Activated CD4-positive, alpha-beta T cell treated with anti-CD3 and anti-CD28 coated beads, Interleukin-2, amount 50 U/mL, for 48 hours (primary cell): ENCODE results near the gene CACNA1C.

Source experiments
- DNase-seq, 2 experiments: peaks; one replicate each; pipeline ENCODE4 v3.0.0-alpha.2; 2020

CACNA1C gene

DNA sequence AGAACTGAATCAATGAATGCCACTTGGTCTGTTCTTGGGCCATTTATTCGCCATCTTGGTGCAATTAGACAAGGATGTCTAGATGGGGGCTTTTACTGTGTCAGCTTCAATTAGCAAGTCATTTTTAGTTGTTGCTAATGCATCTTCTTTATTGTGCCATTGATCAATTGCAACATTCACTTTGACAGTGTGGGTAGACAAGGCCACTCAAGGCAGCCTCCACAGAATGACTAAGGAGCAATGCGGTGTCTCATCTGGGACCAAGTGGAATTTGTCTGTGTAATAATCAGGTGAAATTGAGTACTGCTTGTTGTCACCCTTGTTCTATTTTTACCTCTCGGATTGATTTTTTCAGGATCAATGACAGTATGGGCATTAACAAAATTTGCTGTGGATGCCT lies 275.9 kb downstream of the CACNA1C start:
- DNase-seq = no peak

DNA sequence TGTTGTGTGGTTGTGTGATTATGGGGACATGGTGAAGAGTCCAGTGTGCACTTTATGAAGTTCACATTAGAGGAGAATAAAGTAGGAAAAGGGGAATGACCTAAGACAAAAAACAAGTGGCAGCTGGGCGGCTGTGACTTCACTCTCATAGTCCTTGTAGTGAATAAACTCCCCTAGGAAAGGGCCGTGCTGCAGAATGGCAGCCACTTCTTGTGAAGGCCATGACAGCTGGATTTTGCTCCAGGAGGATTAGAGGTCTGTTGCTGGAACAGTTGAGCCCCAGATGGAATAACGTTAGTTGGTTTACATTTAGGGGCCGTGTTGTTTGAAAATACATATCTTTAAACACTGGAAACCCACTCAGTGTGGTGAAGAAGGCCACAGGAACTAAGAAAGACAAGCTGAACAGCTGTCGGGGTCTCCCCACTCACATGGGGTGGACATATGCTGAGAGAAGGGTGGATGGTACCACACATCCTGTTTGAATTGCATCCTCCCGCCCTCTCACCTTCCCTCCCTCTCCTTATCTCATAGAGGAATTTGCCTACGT lies 276.9 kb downstream of the CACNA1C start:
- no peak for DNase-seq

GRCh38 chr12:2332236-2332635 lies 279.4 kb downstream of the CACNA1C start:
- DNase-seq = no peak

DNA sequence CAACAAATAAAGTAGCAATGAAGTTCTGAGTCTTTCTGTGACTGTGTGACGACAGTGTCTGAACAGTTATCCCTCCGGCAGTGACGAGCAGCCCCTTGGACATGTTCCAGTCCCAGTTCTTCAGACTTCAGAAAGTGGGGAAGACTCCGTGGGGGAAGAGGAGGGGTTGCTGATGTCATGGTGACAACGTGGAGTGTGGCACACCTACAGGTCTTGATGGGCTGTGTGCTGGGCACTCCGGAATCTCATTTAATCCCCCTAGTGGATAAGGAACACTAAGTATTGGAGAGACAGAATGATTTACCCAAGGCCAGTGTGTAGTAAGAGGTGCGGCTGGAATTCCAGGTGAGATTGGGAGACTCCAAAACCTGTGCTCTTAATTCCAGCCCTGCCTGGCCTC lies 280.2 kb downstream of the CACNA1C start:
- DNase-seq = no peak

GRCh38 chr12:2333491-2334195 lies 280.9 kb downstream of the CACNA1C start:
- no peak for DNase-seq

GRCh38 chr12:2334271-2334670 lies 281.5 kb downstream of the CACNA1C start:
- no peak for DNase-seq

- DNase-seq = no peak
Measured at GRCh38 chr12:2334689-2335088, 281.9 kb downstream of the CACNA1C start.

DNA sequence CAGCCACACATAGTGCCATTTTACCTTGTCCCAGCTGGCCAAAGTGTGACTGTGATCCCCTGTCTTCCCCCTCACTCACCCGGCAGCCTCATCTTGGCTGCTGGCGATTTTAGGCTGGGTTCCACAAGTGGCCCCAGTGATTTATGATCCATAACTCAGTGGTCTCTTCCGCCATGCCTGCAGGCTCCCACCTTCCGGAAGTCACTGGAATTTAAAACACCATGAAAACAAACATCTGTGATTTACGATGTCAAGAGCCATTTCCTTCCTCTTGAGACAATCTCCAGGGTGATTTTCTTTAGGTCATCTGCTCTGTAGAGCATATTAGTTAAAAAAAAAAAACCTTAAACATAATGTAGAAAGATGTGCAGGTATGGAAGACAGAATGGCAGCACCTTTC lies 282.3 kb downstream of the CACNA1C start:
- no peak for DNase-seq

- DNase-seq = no peak
Measured at GRCh38 chr12:2335513-2335912, 282.7 kb downstream of the CACNA1C start.

DNA sequence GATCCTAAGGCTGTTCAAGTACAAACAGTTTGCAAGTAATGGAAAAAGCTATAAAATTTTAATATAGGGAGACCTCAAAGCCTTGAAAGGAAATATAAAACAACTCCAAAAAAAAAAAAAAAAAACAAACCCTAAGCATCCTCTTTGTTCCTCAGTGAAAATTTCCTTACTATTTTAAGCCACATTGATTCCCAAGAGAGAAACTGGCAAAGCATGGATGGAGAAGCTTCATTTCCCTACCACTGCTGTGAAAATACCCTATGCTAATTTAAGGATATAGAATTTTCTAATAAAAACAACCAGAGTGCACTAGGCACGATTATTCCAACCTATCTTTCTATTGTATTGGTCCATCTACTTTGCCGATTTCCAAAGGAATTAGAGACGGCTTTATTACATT lies 283.1 kb downstream of the CACNA1C start:
- no peak for DNase-seq

- no peak for DNase-seq
Measured at GRCh38 chr12:2336409-2336829, 283.6 kb downstream of the CACNA1C start.

- DNase-seq = no peak
Measured at GRCh38 chr12:2337031-2338010, 284.5 kb downstream of the CACNA1C start.

GRCh38 chr12:2338381-2338780 lies 285.6 kb downstream of the CACNA1C start:
- DNase-seq = no peak

GRCh38 chr12:2338991-2339431 lies 286.2 kb downstream of the CACNA1C start:
- DNase-seq = no peak

DNA sequence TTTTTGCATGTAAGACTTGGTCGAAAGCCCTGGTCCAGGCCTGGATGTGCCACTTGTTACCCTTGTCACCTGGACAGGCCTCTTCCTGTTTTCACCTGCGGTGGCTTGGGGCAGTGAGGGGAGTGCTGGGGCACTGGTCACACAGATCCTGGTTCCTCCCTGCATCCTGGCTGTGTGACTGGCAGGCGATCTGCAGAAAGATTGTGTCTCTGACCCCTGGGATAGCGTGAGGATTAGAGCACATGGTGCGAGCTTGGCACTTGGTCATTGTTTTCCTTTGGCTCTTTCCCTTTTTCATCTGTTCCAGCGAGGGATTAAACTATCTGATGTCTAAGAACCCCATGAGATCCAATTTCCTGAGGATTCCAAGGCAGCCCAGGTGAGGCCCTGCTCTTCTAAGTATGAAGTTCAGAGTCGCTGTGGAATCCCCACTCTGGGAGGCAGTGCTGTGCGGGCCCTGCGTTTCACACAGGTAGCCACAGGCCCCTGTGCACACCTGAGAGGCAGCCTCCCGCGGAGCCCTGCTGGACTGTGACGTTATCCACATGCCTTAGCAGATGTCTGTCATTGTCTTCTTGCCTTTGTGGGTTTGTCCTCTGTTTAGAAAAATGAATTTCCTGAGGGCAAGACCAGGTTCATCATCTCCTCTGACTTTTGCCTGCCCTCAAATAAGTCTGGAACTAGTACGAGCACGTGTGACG lies 288.4 kb downstream of the CACNA1C start:
- DNase-seq = no peak

- DNase-seq = no peak
Measured at GRCh38 chr12:2341871-2342270, 289.1 kb downstream of the CACNA1C start.

- DNase-seq = no peak
Measured at GRCh38 chr12:2343681-2344080, 290.9 kb downstream of the CACNA1C start.

DNA sequence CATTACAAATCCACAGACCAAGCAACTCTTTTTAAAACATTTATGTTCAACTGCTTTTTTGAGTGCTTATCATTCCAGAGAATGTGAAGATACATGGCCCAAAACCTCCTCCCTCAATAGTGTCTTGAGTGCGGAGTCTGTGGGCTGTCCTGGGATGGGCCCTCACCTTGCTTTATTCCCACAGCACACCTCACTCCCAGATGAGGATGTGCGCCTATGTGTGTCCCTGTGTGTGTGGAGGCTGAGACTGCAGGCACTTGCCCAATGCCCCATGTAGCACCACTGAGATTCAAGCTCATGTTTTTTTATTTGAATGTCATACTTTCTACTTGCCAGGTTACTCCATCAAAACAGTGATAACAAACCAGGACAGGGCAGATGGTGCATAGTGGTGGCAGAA lies 291.7 kb downstream of the CACNA1C start:
- DNase-seq = no peak

- no peak for DNase-seq
Measured at GRCh38 chr12:2344885-2345284, 292.1 kb downstream of the CACNA1C start.

DNA sequence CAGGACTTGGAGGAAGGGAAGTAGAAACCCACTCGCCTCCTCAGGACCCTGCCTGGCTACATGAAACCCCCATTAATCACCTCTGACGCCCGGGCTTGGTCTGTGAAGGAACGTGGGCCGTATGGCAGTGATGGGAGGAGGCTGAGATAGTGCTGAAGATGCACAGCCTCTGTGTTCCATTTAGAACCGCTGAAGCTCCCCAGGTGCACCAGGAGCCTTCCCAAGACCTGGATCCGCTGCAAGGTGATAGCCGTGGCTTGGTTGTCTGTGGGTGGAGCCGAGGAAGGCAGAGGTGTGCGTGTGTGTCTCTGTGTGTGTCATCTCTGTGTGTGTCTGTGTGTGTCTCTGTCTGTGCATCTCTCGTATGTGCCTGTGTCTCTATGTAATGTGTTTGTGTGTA lies 293.1 kb downstream of the CACNA1C start:
- no peak for DNase-seq

DNA sequence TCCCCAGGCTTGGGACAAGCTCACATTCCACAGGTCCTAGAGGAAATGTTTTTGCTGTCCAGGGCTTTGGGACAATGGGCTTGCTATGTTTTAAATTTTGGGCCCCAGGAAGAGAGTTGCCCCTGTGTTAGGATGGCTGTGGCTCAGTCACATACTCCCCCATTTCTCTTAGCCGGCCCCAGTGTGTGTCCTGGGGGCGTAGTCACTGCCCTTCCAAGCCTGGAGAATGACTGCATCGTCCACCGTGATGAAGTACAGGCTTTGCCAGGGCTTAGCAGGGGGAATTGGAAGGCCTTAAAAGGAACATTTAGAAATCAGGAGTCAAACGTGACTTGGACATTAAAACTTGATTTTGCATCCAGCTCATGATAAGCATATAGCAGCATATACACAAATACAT lies 293.6 kb downstream of the CACNA1C start:
- no peak for DNase-seq

DNA sequence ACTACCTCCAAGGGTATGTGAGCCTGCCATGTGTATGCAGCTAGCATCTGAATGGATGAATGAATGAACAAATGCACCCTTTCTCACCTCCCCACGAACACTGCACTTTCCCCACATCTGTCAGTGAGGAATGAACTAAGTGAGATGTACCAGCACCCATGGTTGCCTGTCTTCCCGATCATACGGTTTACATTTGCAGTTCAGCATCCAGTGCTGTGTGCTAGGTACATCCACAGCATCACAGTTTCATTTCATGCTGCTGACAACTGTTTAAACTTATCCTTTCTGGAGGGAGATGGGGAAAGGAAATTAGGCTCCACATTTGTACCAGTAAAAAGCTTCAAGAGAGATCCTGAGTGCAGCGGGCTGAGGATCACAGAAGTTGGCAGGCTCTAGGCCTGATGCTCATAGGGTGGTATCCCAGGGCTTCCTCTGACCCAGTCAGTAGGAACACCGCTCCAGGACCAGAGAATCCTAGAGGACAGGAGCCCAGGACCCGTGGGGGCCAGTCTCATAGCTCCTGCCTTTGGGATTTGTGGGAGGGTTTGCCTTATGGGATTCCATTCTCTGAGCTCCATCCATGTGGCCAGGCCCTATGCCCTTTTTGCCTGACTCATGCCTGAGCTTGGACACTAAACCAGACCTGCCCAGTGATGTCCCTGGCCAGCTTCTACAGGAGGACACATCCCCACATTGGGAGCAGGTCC lies 294.5 kb downstream of the CACNA1C start:
- DNase-seq = no peak
